Tibial nerve (tissue), 3 donors: Measurements from ENCODE around the gene NUP188.

ENCODE experiments used
- CTCF ChIP-seq, 5 experiments: fragments of 200-600 bp in 3 of 5; fragments of 450-650 bp in 2 of 5; sonication (generic) in 3 of 5; IDR thresholded peaks; one replicate each; pipeline ENCODE4 v1.5.1; 2016 to 2019; ENCODE audit warnings: antibody characterized with exemption in 5 of 5, mild to moderate bottlenecking in 3 of 5, moderate library complexity in 2 of 5
- POLR2A ChIP-seq, 2 donors: fragments of 450-650 bp; IDR thresholded peaks; one replicate each; pipeline ENCODE4 v1.6.1; 2017; ENCODE audit warnings: antibody characterized with exemption in 2 of 2, mild to moderate bottlenecking in 2 of 2, moderate library complexity in 2 of 2

- TF ChIP-seq CTCF (IDR thresholded peaks at IDR 0.05) (no peak), POLR2A (IDR thresholded peaks at IDR 0.05) (no peak)
These were observed 10.0 kb upstream of the NUP188 start for GRCh38 chr9:128937310-128938165.
